ENCODE measurements around the gene NR6A1.

The NR6A1 gene

DNA sequence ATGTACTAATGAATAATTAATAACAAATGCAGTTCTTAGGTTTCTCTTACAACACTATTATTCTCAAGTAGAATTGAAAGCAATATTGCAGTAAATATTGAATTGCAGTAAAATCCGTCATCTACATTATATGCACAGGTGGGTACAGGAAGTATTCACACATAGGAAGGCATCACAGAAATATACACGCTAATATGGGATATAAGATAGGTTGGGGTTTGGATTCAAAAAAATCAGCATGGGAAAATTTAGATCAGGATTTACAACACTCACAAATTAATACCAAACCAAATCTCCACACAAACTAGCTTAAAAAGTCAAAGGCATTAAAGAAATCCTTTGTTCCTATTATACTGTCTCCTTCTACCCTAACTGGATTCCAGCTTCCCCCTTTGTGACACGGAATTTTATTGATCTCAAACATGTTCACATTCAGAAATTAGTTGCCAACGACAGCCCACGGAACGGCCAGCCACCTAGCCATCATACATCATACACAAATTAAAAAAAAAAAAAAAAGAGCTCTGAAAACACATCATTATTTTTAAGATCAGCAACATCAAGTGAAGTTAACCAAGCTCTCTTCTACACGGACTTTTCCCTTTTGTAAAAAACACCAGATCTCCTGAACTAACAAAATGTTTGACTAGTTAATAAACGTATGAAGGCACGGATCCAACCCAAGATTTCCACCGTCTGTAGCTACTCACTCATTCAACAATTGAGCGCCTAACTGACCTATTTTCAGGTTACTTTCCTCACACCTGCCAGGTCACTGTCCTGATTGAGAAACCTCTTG, 2.2 kb downstream of the NR6A1 start:
- H3K27ac ChIP-seq (replicated peaks), result peak overlapping the region; percentile 87
- no peak for DNase-seq (ENCODE audit: low read depth in 1 of 2, low spot score in 1 of 2)
- no peaks in the 10 kb centered on the region for H3K27me3 ChIP-seq (ENCODE audit: insufficient read depth, poor library complexity, severe bottlenecking)
- peak overlapping the region; percentile 98 for H3K4me3 ChIP-seq (replicated peaks; ENCODE audit: insufficient read depth, low read length)
- TF ChIP-seq, protein P1, sequence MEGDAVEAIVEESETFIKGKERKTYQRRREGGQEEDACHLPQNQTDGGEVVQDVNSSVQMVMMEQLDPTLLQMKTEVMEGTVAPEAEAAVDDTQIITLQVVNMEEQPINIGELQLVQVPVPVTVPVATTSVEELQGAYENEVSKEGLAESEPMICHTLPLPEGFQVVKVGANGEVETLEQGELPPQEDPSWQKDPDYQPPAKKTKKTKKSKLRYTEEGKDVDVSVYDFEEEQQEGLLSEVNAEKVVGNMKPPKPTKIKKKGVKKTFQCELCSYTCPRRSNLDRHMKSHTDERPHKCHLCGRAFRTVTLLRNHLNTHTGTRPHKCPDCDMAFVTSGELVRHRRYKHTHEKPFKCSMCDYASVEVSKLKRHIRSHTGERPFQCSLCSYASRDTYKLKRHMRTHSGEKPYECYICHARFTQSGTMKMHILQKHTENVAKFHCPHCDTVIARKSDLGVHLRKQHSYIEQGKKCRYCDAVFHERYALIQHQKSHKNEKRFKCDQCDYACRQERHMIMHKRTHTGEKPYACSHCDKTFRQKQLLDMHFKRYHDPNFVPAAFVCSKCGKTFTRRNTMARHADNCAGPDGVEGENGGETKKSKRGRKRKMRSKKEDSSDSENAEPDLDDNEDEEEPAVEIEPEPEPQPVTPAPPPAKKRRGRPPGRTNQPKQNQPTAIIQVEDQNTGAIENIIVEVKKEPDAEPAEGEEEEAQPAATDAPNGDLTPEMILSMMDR (IDR thresholded peaks at IDR 0.05; ENCODE audit: insufficient read depth, low read length), result no peak
- no peak for TF ChIP-seq SPI1 (IDR thresholded peaks at IDR 0.05; ENCODE audit: borderline replicate concordance, low read depth)
- TF ChIP-seq, protein P2, sequence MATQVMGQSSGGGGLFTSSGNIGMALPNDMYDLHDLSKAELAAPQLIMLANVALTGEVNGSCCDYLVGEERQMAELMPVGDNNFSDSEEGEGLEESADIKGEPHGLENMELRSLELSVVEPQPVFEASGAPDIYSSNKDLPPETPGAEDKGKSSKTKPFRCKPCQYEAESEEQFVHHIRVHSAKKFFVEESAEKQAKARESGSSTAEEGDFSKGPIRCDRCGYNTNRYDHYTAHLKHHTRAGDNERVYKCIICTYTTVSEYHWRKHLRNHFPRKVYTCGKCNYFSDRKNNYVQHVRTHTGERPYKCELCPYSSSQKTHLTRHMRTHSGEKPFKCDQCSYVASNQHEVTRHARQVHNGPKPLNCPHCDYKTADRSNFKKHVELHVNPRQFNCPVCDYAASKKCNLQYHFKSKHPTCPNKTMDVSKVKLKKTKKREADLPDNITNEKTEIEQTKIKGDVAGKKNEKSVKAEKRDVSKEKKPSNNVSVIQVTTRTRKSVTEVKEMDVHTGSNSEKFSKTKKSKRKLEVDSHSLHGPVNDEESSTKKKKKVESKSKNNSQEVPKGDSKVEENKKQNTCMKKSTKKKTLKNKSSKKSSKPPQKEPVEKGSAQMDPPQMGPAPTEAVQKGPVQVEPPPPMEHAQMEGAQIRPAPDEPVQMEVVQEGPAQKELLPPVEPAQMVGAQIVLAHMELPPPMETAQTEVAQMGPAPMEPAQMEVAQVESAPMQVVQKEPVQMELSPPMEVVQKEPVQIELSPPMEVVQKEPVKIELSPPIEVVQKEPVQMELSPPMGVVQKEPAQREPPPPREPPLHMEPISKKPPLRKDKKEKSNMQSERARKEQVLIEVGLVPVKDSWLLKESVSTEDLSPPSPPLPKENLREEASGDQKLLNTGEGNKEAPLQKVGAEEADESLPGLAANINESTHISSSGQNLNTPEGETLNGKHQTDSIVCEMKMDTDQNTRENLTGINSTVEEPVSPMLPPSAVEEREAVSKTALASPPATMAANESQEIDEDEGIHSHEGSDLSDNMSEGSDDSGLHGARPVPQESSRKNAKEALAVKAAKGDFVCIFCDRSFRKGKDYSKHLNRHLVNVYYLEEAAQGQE (IDR thresholded peaks at IDR 0.05; ENCODE audit: insufficient replicate concordance, low read depth), result no peak
- TF ChIP-seq GABPA (IDR thresholded peaks at IDR 0.05; ENCODE audit: low read depth), result no peak
- no peak for TF ChIP-seq POLR2AphosphoS5 (IDR thresholded peaks at IDR 0.05; ENCODE audit: low read depth)

DNA sequence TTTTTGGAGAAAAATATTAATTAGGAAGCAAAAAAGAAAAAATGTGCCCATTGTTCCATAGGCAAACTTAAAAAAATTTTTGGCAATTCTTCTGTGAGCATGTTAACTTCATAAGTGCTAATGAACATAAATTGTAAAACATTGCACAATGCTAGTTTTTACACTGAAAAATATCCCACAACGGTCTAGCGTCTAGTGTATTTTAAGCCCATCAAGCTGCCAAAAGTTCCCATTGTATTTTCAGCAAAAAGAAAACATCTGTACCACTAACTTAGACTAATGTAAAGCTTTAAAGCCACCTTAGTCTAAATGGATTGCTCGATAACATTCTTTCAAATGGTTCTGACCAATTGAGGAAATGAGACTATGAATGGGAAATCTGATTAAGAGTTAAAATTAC, 2.8 kb downstream of the NR6A1 start:
- TF ChIP-seq SPI1 (IDR thresholded peaks at IDR 0.05; ENCODE audit: borderline replicate concordance, low read depth), result no peak
- no peak for TF ChIP-seq GABPA (IDR thresholded peaks at IDR 0.05; ENCODE audit: low read depth)
- TF ChIP-seq, protein P1 (IDR thresholded peaks at IDR 0.05; ENCODE audit: insufficient read depth, low read length), result no peak
- TF ChIP-seq, protein P2 (IDR thresholded peaks at IDR 0.05; ENCODE audit: insufficient replicate concordance, low read depth), result no peak
- no peak for TF ChIP-seq POLR2AphosphoS5 (IDR thresholded peaks at IDR 0.05; ENCODE audit: low read depth)
- Histone ChIP-seq H3K27ac (replicated peaks) (no peak overlapping the region), H3K27me3 (ENCODE audit: insufficient read depth, poor library complexity, severe bottlenecking) (no peaks in the 10 kb centered on the region), H3K4me3 (replicated peaks; ENCODE audit: insufficient read depth, low read length) (no peak overlapping the region; the same call in 1 of the 2 replicates)
- no peak for DNase-seq (ENCODE audit: low read depth in 1 of 2, low spot score in 1 of 2)

DNA sequence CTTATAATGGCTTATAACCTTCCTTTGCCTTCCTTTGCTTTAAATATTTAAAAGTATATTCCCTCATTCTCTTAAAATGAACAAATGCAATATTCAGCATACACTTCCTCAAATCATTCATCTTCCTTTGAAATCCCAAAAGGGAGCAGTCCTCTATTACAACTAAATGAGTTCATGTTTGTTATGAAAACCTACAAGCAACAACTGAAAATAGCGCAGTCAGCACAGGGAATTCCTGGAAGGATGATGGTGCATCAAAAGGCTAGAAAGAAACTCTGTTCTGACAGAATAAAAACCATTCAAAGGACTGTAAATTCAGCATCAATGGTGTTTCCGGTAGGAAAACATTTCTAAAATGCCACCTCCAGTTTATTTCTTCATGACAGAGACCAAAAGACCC, 3.3 kb downstream of the NR6A1 start:
- H3K27ac ChIP-seq (replicated peaks), result no peak overlapping the region
- H3K4me3 ChIP-seq (replicated peaks; ENCODE audit: insufficient read depth, low read length), result no peak overlapping the region
- TF ChIP-seq SPI1 (IDR thresholded peaks at IDR 0.05; ENCODE audit: borderline replicate concordance, low read depth) (peak; percentile 71), POLR2AphosphoS5 (IDR thresholded peaks at IDR 0.05; ENCODE audit: low read depth) (no peak)
- TF ChIP-seq, protein P1 (IDR thresholded peaks at IDR 0.05; ENCODE audit: insufficient read depth, low read length), result no peak
- no peak for DNase-seq (ENCODE audit: low read depth in 1 of 2, low spot score in 1 of 2)
- no peaks in the 10 kb centered on the region for H3K27me3 ChIP-seq (ENCODE audit: insufficient read depth, poor library complexity, severe bottlenecking)

All from HL-60 (cell line).